ENCODE results near the gene TNF.

The TNF gene

DNA sequence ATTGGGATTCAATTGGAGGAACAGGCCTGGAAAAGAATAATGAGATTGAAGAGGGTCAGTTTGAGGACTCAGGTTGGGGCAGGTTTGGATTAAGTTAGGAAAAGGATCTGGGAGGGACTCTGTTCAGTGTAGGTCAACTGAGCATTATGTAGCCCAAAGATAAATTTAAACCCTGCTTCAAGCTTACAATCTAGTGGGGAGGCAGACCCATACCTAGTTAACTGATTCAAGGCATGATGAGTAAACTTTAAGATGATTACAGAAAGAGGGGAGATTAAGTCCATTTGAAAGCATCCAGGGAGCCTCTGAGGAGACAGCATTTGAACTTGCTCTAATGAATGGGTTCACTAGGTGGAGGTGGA lies 14.7 kb upstream of the TNF start:
- TF ChIP-seq YY1 (IDR thresholded peaks at IDR 0.05; ENCODE audit: insufficient read depth, insufficient read length) (no peak), ZNF274 (IDR thresholded peaks at IDR 0.05; ENCODE audit: low read depth, low read length) (no peak), SUZ12 (IDR thresholded peaks at IDR 0.05; ENCODE audit: extremely low read depth, insufficient read depth, insufficient read length) (no peak)
- H3K9ac ChIP-seq (ENCODE audit: insufficient read length, low read depth) = no peak overlapping the region
- H3K27me3 ChIP-seq (ENCODE audit: insufficient read depth, insufficient read length) = no peaks in the 10 kb centered on the region
- no peak overlapping the region for H3K4me3 ChIP-seq (ENCODE audit: insufficient read length, low read depth)
- no peak for DNase-seq (ENCODE audit: low read depth, low spot score)
- peaks cover 6% of the 10 kb centered on the region for H3K4me1 ChIP-seq (ENCODE audit: insufficient read depth, insufficient read length)
- H3K36me3 ChIP-seq (ENCODE audit: insufficient read depth, insufficient read length, low read length) = peaks cover 34% of the 10 kb centered on the region
- H3K9me3 ChIP-seq (ENCODE audit: insufficient read depth, low read length) = no peaks in the 10 kb centered on the region

DNA sequence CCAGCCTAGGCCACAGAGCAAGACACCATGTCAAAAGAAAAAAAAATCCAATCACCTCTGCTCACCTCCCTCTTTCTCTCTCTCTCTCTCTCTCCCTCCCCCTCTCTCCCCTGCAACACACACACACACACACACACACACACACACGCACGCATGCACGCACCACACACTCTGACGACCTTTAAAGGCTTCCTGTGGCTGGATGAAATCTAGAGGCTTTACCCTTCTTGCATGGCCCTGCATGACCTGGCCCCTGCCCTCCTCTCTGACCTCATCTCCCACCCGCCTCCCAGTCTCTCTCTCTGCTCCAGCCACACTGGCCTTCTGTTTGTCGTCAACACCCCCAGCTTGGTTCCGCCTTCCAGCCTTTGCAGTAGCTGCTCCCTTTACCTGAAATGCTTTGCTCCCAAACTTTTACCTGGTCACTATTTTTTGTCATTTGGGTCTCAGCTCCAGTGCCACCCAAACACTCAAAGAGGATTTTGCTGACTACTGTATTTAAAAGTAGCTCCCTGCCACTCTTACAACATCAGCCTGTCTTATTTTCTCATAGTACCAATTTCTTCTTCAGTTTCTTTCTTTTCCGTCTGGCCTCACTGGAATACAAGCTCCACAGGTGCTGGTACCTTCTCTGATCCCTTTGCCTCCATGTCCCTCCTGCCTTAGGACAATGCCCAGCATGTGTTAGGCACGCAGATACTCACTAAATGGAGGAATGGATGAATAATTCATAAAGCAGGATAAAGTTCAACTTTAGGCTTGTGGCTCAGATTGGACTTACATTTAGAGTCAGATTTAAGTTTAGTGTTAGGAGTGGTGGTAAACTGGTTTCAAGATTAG lies 7.6 kb upstream of the TNF start:
- TF ChIP-seq YY1 (IDR thresholded peaks at IDR 0.05; ENCODE audit: insufficient read depth, insufficient read length) (no peak), ZNF274 (IDR thresholded peaks at IDR 0.05; ENCODE audit: low read depth, low read length) (no peak), SUZ12 (IDR thresholded peaks at IDR 0.05; ENCODE audit: extremely low read depth, insufficient read depth, insufficient read length) (no peak)

GRCh38 chr6:31568537-31568961 lies 6.8 kb upstream of the TNF start:
- no peaks in the 10 kb centered on the region for H3K27me3 ChIP-seq (ENCODE audit: insufficient read depth, insufficient read length)

More for the DNA sequence above, 7.6 kb upstream of the TNF start:
- DNase-seq (ENCODE audit: low read depth, low spot score) = no peak
- H3K4me3 ChIP-seq (ENCODE audit: insufficient read length, low read depth) = no peak overlapping the region
- H3K9ac ChIP-seq (ENCODE audit: insufficient read length, low read depth) = no peak overlapping the region
- H3K4me1 ChIP-seq (ENCODE audit: insufficient read depth, insufficient read length) = peaks cover 7% of the 10 kb centered on the region
- no peaks in the 10 kb centered on the region for H3K36me3 ChIP-seq (ENCODE audit: insufficient read depth, insufficient read length, low read length)
- no peaks in the 10 kb centered on the region for H3K9me3 ChIP-seq (ENCODE audit: insufficient read depth, low read length)
- H3K27me3 ChIP-seq (ENCODE audit: insufficient read depth, insufficient read length) = no peaks in the 10 kb centered on the region

GRCh38 chr6:31569861-31570536 lies 5.4 kb upstream of the TNF start:
- no peak for DNase-seq (ENCODE audit: low read depth, low spot score)
- H3K9ac ChIP-seq (ENCODE audit: insufficient read length, low read depth) = no peak overlapping the region
- no peaks in the 10 kb centered on the region for H3K9me3 ChIP-seq (ENCODE audit: insufficient read depth, low read length)
- TF ChIP-seq SUZ12 (IDR thresholded peaks at IDR 0.05; ENCODE audit: extremely low read depth, insufficient read depth, insufficient read length) (no peak), ZNF274 (IDR thresholded peaks at IDR 0.05; ENCODE audit: low read depth, low read length) (no peak), YY1 (IDR thresholded peaks at IDR 0.05; ENCODE audit: insufficient read depth, insufficient read length) (no peak)
- no peaks in the 10 kb centered on the region for H3K36me3 ChIP-seq (ENCODE audit: insufficient read depth, insufficient read length, low read length)
- H3K27me3 ChIP-seq (ENCODE audit: insufficient read depth, insufficient read length) = no peaks in the 10 kb centered on the region
- H3K4me3 ChIP-seq (ENCODE audit: insufficient read length, low read depth) = no peak overlapping the region
- peaks cover 12% of the 10 kb centered on the region for H3K4me1 ChIP-seq (ENCODE audit: insufficient read depth, insufficient read length)

More at GRCh38 chr6:31568537-31568961, 6.8 kb upstream of the TNF start:
- Histone ChIP-seq H3K4me1 (ENCODE audit: insufficient read depth, insufficient read length) (peaks cover 9% of the 10 kb centered on the region), H3K9ac (ENCODE audit: insufficient read length, low read depth) (no peak overlapping the region), H3K4me3 (ENCODE audit: insufficient read length, low read depth) (no peak overlapping the region), H3K36me3 (ENCODE audit: insufficient read depth, insufficient read length, low read length) (no peaks in the 10 kb centered on the region), H3K9me3 (ENCODE audit: insufficient read depth, low read length) (no peaks in the 10 kb centered on the region)
- no peak for TF ChIP-seq SUZ12 (IDR thresholded peaks at IDR 0.05; ENCODE audit: extremely low read depth, insufficient read depth, insufficient read length)
- no peak for TF ChIP-seq ZNF274 (IDR thresholded peaks at IDR 0.05; ENCODE audit: low read depth, low read length)
- TF ChIP-seq YY1 (IDR thresholded peaks at IDR 0.05; ENCODE audit: insufficient read depth, insufficient read length) = no peak
- no peak for DNase-seq (ENCODE audit: low read depth, low spot score)

GRCh38 chr6:31572041-31572911 lies 3.1 kb upstream of the TNF start, which contains the start of gene LTA:
LTA (plus strand) TSS chr6:31572289; CDS start chr6:31572743, 454 bp downstream.
- Histone ChIP-seq H3K4me3 (ENCODE audit: insufficient read length, low read depth) (no peak within 1 kb of the TSS), H3K9ac (ENCODE audit: insufficient read length, low read depth) (no peak within 1 kb of the TSS)

GRCh38 chr6:31573239-31574105 lies 1.9 kb upstream of the TNF start:
- peaks cover 11% of the 10 kb centered on the region for H3K4me1 ChIP-seq (ENCODE audit: insufficient read depth, insufficient read length)
- no peak overlapping the region for H3K4me3 ChIP-seq (ENCODE audit: insufficient read length, low read depth)
- H3K27me3 ChIP-seq (ENCODE audit: insufficient read depth, insufficient read length) = no peaks in the 10 kb centered on the region
- H3K9me3 ChIP-seq (ENCODE audit: insufficient read depth, low read length) = no peaks in the 10 kb centered on the region
- H3K36me3 ChIP-seq (ENCODE audit: insufficient read depth, insufficient read length, low read length) = peaks cover 3% of the 10 kb centered on the region
- DNase-seq (ENCODE audit: low read depth, low spot score) = no peak
- TF ChIP-seq ZNF274 (IDR thresholded peaks at IDR 0.05; ENCODE audit: low read depth, low read length) = no peak
- TF ChIP-seq YY1 (IDR thresholded peaks at IDR 0.05; ENCODE audit: insufficient read depth, insufficient read length) = no peak
- no peak for TF ChIP-seq SUZ12 (IDR thresholded peaks at IDR 0.05; ENCODE audit: extremely low read depth, insufficient read depth, insufficient read length)
- H3K9ac ChIP-seq (ENCODE audit: insufficient read length, low read depth) = no peak overlapping the region

More at GRCh38 chr6:31572041-31572911, 3.1 kb upstream of the TNF start, which contains the start of gene LTA:
- Histone ChIP-seq H3K36me3 (ENCODE audit: insufficient read depth, insufficient read length, low read length) (peaks cover 3% of the 10 kb centered on the region), H3K27me3 (ENCODE audit: insufficient read depth, insufficient read length) (no peaks in the 10 kb centered on the region), H3K9me3 (ENCODE audit: insufficient read depth, low read length) (no peaks in the 10 kb centered on the region), H3K4me1 (ENCODE audit: insufficient read depth, insufficient read length) (peaks cover 12% of the 10 kb centered on the region)
- DNase-seq (ENCODE audit: low read depth, low spot score) = no peak
- TF ChIP-seq YY1 (IDR thresholded peaks at IDR 0.05; ENCODE audit: insufficient read depth, insufficient read length) = no peak
- TF ChIP-seq SUZ12 (IDR thresholded peaks at IDR 0.05; ENCODE audit: extremely low read depth, insufficient read depth, insufficient read length) = no peak
- TF ChIP-seq ZNF274 (IDR thresholded peaks at IDR 0.05; ENCODE audit: low read depth, low read length) = no peak
